GM06990 (cell line): ENCODE measurements around the gene C16orf96.

ENCODE experiments used
- DNase-seq: peaks from one replicate; pipeline ENCODE4 v3.0.0-alpha.2; 2011; ENCODE audit not compliant: insufficient read length; ENCODE audit errors: extremely low read depth
- H3K27me3 ChIP-seq: replicated peaks from 2 replicates; pipeline ENCODE4 v1.6.0; 2011; ENCODE audit warnings: low read length; ENCODE audit not compliant: control insufficient read depth, insufficient read depth
- H3K36me3 ChIP-seq: 2 replicates; pipeline ENCODE4 v1.5.1; 2011; ENCODE audit warnings: low read length; ENCODE audit not compliant: control insufficient read depth, insufficient read depth
- H3K4me3 ChIP-seq: replicated peaks from 2 replicates; pipeline ENCODE4 v1.5.1; 2011; ENCODE audit warnings: low read depth, mild to moderate bottlenecking, control low read depth, low read length
- TF ChIP-seq, protein P1 (sequence below): IDR thresholded peaks from 2 replicates; pipeline ENCODE4 v1.5.1; 2011; ENCODE audit warnings: low read length, control low read depth, mild to moderate bottlenecking, inconsistent platforms; ENCODE audit not compliant: insufficient read depth, poor library complexity, severe bottlenecking

The C16orf96 gene

GRCh38 chr16:4593086-4593485 is 36.9 kb downstream of the C16orf96 start:
- Histone ChIP-seq H3K4me3 (no peak overlapping the region), H3K27me3 (no peaks in the 10 kb centered on the region), H3K36me3 (no peaks in the 10 kb centered on the region)
- TF ChIP-seq, protein P1, sequence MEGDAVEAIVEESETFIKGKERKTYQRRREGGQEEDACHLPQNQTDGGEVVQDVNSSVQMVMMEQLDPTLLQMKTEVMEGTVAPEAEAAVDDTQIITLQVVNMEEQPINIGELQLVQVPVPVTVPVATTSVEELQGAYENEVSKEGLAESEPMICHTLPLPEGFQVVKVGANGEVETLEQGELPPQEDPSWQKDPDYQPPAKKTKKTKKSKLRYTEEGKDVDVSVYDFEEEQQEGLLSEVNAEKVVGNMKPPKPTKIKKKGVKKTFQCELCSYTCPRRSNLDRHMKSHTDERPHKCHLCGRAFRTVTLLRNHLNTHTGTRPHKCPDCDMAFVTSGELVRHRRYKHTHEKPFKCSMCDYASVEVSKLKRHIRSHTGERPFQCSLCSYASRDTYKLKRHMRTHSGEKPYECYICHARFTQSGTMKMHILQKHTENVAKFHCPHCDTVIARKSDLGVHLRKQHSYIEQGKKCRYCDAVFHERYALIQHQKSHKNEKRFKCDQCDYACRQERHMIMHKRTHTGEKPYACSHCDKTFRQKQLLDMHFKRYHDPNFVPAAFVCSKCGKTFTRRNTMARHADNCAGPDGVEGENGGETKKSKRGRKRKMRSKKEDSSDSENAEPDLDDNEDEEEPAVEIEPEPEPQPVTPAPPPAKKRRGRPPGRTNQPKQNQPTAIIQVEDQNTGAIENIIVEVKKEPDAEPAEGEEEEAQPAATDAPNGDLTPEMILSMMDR = no peak
- no peak for DNase-seq

DNA sequence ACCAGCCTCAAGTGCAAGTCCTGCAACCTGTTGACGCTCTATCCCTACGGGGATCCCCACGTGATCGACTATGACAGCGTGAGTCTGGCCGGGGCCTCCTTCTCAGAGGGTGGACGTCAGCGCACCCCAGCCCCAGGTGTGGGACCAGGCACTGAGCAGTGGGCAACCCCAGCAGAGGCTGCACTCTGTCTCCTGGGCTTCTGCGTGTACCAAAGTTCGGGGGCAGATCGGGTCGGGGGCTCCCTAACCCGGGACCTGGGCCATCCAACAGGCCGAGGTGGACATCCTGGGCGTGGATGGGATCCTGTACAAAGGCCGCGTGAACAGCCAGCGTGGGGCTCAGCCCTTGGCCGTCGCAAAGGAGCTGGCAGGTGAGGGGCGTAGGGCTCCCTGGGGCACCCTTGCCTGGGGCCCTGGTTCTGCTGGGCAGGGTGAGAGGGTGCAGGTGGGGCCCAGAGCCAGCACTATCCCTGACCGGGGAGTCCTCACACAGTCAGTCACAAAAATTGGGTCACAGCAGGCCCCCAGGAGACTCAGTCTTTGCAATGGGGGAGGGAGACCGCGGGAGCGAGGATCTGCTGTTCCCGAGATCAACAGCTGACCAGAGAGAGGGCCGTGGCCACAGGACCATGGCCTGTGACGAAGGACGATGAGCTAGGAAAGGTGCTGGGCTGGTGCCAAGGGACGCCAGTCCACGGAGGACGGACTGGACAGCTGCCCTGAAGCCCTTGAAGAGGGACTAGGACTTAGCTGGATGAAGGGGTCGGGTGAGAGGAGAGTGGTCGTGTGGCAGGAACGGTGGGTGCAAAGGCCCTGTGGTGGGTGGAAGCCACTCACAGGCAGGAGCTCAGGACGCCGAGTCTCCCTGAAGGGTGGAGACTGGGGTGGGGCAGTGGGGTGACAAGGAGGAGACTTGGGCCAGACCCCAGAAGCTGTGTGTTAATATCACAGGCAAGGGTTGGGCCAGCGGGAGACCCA is 38.6 kb downstream of the C16orf96 start:
- Histone ChIP-seq H3K4me3 (no peak overlapping the region), H3K27me3 (no peaks in the 10 kb centered on the region; the same call in 1 of the 2 replicates), H3K36me3 (no peaks in the 10 kb centered on the region)
- DNase-seq = no peak
- TF ChIP-seq, protein P1 = no peak

- TF ChIP-seq, protein P1 = no peak
- Histone ChIP-seq H3K4me3 (no peak overlapping the region), H3K27me3 (no peaks in the 10 kb centered on the region; the same call in 1 of the 2 replicates), H3K36me3 (no peaks in the 10 kb centered on the region)
- DNase-seq = no peak
Measured at GRCh38 chr16:4597174-4597573, 41.0 kb downstream of the C16orf96 start.

- no peaks in the 10 kb centered on the region for H3K36me3 ChIP-seq
- H3K27me3 ChIP-seq = no peaks in the 10 kb centered on the region; the same call in 1 of the 2 replicates
- no peak for DNase-seq
- no peak overlapping the region for H3K4me3 ChIP-seq
- TF ChIP-seq, protein P1 = no peak
Measured at GRCh38 chr16:4599037-4599436, 42.9 kb downstream of the C16orf96 start.

DNA sequence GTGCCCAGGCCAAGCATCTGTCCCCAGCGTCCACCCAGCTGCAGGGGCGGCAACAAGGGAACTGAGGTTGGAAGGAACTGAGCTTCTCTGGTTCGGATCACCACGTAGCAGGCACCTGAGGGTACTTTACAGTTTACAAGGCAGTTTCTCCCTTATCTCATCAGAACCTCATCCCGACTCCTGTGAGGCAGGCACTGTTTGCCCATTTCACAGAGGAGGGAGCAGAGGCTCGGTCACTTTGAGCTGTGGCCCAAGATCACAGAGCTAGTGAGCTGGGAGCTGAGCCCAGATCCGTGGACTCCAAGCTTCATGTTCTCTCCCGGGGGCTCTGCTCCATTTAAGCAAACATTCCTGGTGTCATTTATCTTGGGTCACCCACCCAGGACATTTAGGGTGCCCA is 43.4 kb downstream of the C16orf96 start:
- no peak for DNase-seq
- Histone ChIP-seq H3K36me3 (no peaks in the 10 kb centered on the region), H3K4me3 (no peak overlapping the region), H3K27me3 (no peaks in the 10 kb centered on the region; the same call in 1 of the 2 replicates)
- TF ChIP-seq, protein P1 = no peak
